Heart left ventricle (tissue), 13 donors: Measurements from ENCODE around the gene GIT2.

Experiments used
- CTCF ChIP-seq, 12 donors: fragments of 200-600 bp; sonication (generic) in 4 of 12; IDR thresholded peaks; one replicate each; pipeline versions ENCODE4 v1.5.0 to v1.8.0; 2018 to 2022; ENCODE audit warnings: antibody characterized with exemption in 12 of 12, mild to moderate bottlenecking in 5 of 12
- POLR2A ChIP-seq, 2 donors: fragments of 450-650 bp; IDR thresholded peaks; one replicate each; pipeline ENCODE4 v1.6.1; 2017; ENCODE audit warnings: antibody characterized with exemption in 2 of 2, mild to moderate bottlenecking in 2 of 2, moderate library complexity in 2 of 2
- donor health status: ischemic (EF 13 %, LVEDD 7.1; RV severe dilation, severe dysfunction).
- donor health status: DM: no; HTN: yes; CAD: no.
- donor health status: DM: no; HTN: no; CAD: no.
- donor health status: ischemic (EF 25% LVEDD 6.9; RV normal size, moderate dysfunction).
- donor health status: ischemic (EF 25% LVEDD 5.7; RV mildly dilated, moderate dysfunction).
- donor health status: ischemic (EF 35%, LVEDD 5.7; RV mildly dilated, moderate dysfunction).
- donor health status: nonischemic (EF 11% LVEDD 7.7; RV severe dilation, severe dysfunction).
- donor health status: DM: yes; HTN: yes; CAD: no.
- donor health status: PGD.
- donor health status: ischemic (EF 29% LVEDD 5.4; RV normal size, mild dysfunction).
- donor health status: nonischemic (EF 23%, LVEDD 6.1; RV moderate dilation, normal function).

- no peak for TF ChIP-seq CTCF (IDR thresholded peaks at IDR 0.05)
- TF ChIP-seq POLR2A (IDR thresholded peaks at IDR 0.05) = no peak
Measured at GRCh38 chr12:109959411-109960093, 36.6 kb downstream of the GIT2 start.
